ENCODE results near the gene ZDHHC3.
"Not testable (repeated sequence)": the region's sequence is repeated elsewhere in the genome, so short reads cannot be mapped to it uniquely, and the experiment has no call there.

Gene ZDHHC3

GRCh38 chr3:44987332-44987731 lies 11.4 kb upstream of the ZDHHC3 start:
- no peak overlapping the region for H3K4me3 ChIP-seq (ENCODE audit: low read depth in 1 of 2, low read length in 2 of 2)
- no peak overlapping the region for H3K9ac ChIP-seq (ENCODE audit: low read depth in 1 of 2, low read length in 2 of 2)
- H3K4me1 ChIP-seq (ENCODE audit: control insufficient read depth in 1 of 2, insufficient read depth in 2 of 2, low read length in 2 of 2), result peaks cover 0 to 6% of the 10 kb centered on the region in 2 donors
- H3K36me3 ChIP-seq (ENCODE audit: control insufficient read depth in 1 of 2, insufficient read depth in 2 of 2, low read length in 2 of 2), result peaks cover 8 to 11% of the 10 kb centered on the region in 2 donors
- no peak overlapping the region for H3K27ac ChIP-seq (ENCODE audit: low read depth, low read length)
- H3K27me3 ChIP-seq (ENCODE audit: control insufficient read depth in 1 of 2, insufficient read depth in 2 of 2, low read length in 2 of 2), result no peaks in the 10 kb centered on the region
- H3K9me3 ChIP-seq (ENCODE audit: control insufficient read depth in 1 of 2, low read length in 2 of 2), result no peaks in the 10 kb centered on the region

GRCh38 chr3:44986330-44986729 lies 10.4 kb upstream of the ZDHHC3 start:
- H3K27ac ChIP-seq (ENCODE audit: low read depth, low read length); H3K36me3 ChIP-seq (ENCODE audit: control insufficient read depth in 1 of 2, insufficient read depth in 2 of 2, low read length in 2 of 2); H3K9me3 ChIP-seq (ENCODE audit: control insufficient read depth in 1 of 2, low read length in 2 of 2); H3K4me3 ChIP-seq (ENCODE audit: low read depth in 1 of 2, low read length in 2 of 2); H3K27me3 ChIP-seq (ENCODE audit: control insufficient read depth in 1 of 2, insufficient read depth in 2 of 2, low read length in 2 of 2); H3K9ac ChIP-seq (ENCODE audit: low read depth in 1 of 2, low read length in 2 of 2): not testable (repeated sequence)
- H3K4me1 ChIP-seq (ENCODE audit: control insufficient read depth in 1 of 2, insufficient read depth in 2 of 2, low read length in 2 of 2), result peaks cover 0 to 16% of the 10 kb centered on the region in 2 donors

- Histone ChIP-seq H3K36me3 (ENCODE audit: control insufficient read depth in 1 of 2, insufficient read depth in 2 of 2, low read length in 2 of 2) (no peaks in the 10 kb centered on the region), H3K27ac (ENCODE audit: low read depth, low read length) (no peak overlapping the region), H3K9ac (ENCODE audit: low read depth in 1 of 2, low read length in 2 of 2) (no peak overlapping the region), H3K4me1 (ENCODE audit: control insufficient read depth in 1 of 2, insufficient read depth in 2 of 2, low read length in 2 of 2) (peaks cover 0 to 19% of the 10 kb centered on the region in 2 donors), H3K4me3 (ENCODE audit: low read depth in 1 of 2, low read length in 2 of 2) (no peak overlapping the region), H3K27me3 (ENCODE audit: control insufficient read depth in 1 of 2, insufficient read depth in 2 of 2, low read length in 2 of 2) (no peaks in the 10 kb centered on the region), H3K9me3 (ENCODE audit: control insufficient read depth in 1 of 2, low read length in 2 of 2) (no peaks in the 10 kb centered on the region)
Measured at GRCh38 chr3:44984335-44984734, 8.4 kb upstream of the ZDHHC3 start.

- Histone ChIP-seq H3K27ac (ENCODE audit: low read depth, low read length) (no peak overlapping the region), H3K27me3 (ENCODE audit: control insufficient read depth in 1 of 2, insufficient read depth in 2 of 2, low read length in 2 of 2) (no peaks in the 10 kb centered on the region), H3K4me3 (ENCODE audit: low read depth in 1 of 2, low read length in 2 of 2) (no peak overlapping the region), H3K9ac (ENCODE audit: low read depth in 1 of 2, low read length in 2 of 2) (no peak overlapping the region), H3K4me1 (ENCODE audit: control insufficient read depth in 1 of 2, insufficient read depth in 2 of 2, low read length in 2 of 2) (peaks cover 0 to 19% of the 10 kb centered on the region in 2 donors), H3K9me3 (ENCODE audit: control insufficient read depth in 1 of 2, low read length in 2 of 2) (no peaks in the 10 kb centered on the region), H3K36me3 (ENCODE audit: control insufficient read depth in 1 of 2, insufficient read depth in 2 of 2, low read length in 2 of 2) (no peaks in the 10 kb centered on the region)
Measured at GRCh38 chr3:44983484-44983941, 7.5 kb upstream of the ZDHHC3 start.

GRCh38 chr3:44982817-44983216 lies 6.8 kb upstream of the ZDHHC3 start:
- Histone ChIP-seq H3K27ac (ENCODE audit: low read depth, low read length) (no peak overlapping the region), H3K27me3 (ENCODE audit: control insufficient read depth in 1 of 2, insufficient read depth in 2 of 2, low read length in 2 of 2) (no peaks in the 10 kb centered on the region), H3K9me3 (ENCODE audit: control insufficient read depth in 1 of 2, low read length in 2 of 2) (no peaks in the 10 kb centered on the region), H3K4me1 (ENCODE audit: control insufficient read depth in 1 of 2, insufficient read depth in 2 of 2, low read length in 2 of 2) (peaks cover 0 to 19% of the 10 kb centered on the region in 2 donors), H3K9ac (ENCODE audit: low read depth in 1 of 2, low read length in 2 of 2) (no peak overlapping the region), H3K4me3 (ENCODE audit: low read depth in 1 of 2, low read length in 2 of 2) (no peak overlapping the region), H3K36me3 (ENCODE audit: control insufficient read depth in 1 of 2, insufficient read depth in 2 of 2, low read length in 2 of 2) (no peaks in the 10 kb centered on the region)

- no peak overlapping the region for H3K9ac ChIP-seq (ENCODE audit: low read depth in 1 of 2, low read length in 2 of 2)
- peaks cover 8 to 28% of the 10 kb centered on the region in 2 donors for H3K4me1 ChIP-seq (ENCODE audit: control insufficient read depth in 1 of 2, insufficient read depth in 2 of 2, low read length in 2 of 2)
- H3K27ac ChIP-seq (ENCODE audit: low read depth, low read length), result no peak overlapping the region
- no peaks in the 10 kb centered on the region for H3K27me3 ChIP-seq (ENCODE audit: control insufficient read depth in 1 of 2, insufficient read depth in 2 of 2, low read length in 2 of 2)
- no peaks in the 10 kb centered on the region for H3K36me3 ChIP-seq (ENCODE audit: control insufficient read depth in 1 of 2, insufficient read depth in 2 of 2, low read length in 2 of 2)
- H3K9me3 ChIP-seq (ENCODE audit: control insufficient read depth in 1 of 2, low read length in 2 of 2), result no peaks in the 10 kb centered on the region
- no peak overlapping the region for H3K4me3 ChIP-seq (ENCODE audit: low read depth in 1 of 2, low read length in 2 of 2)
Measured at GRCh38 chr3:44981751-44982150, 5.8 kb upstream of the ZDHHC3 start.

- H3K36me3 ChIP-seq (ENCODE audit: control insufficient read depth in 1 of 2, insufficient read depth in 2 of 2, low read length in 2 of 2), result no peaks in the 10 kb centered on the region
- no peak overlapping the region for H3K27ac ChIP-seq (ENCODE audit: low read depth, low read length)
- no peaks in the 10 kb centered on the region for H3K9me3 ChIP-seq (ENCODE audit: control insufficient read depth in 1 of 2, low read length in 2 of 2)
- H3K4me3 ChIP-seq (ENCODE audit: low read depth in 1 of 2, low read length in 2 of 2), result no peak overlapping the region
- no peak overlapping the region for H3K9ac ChIP-seq (ENCODE audit: low read depth in 1 of 2, low read length in 2 of 2)
- H3K27me3 ChIP-seq (ENCODE audit: control insufficient read depth in 1 of 2, insufficient read depth in 2 of 2, low read length in 2 of 2), result no peaks in the 10 kb centered on the region
- peaks cover 9 to 28% of the 10 kb centered on the region in 2 donors for H3K4me1 ChIP-seq (ENCODE audit: control insufficient read depth in 1 of 2, insufficient read depth in 2 of 2, low read length in 2 of 2)
Measured at GRCh38 chr3:44981220-44981619, 5.2 kb upstream of the ZDHHC3 start.

GRCh38 chr3:44974416-44974815 lies 1.6 kb downstream of the ZDHHC3 start:
- Histone ChIP-seq H3K27me3 (ENCODE audit: control insufficient read depth in 1 of 2, insufficient read depth in 2 of 2, low read length in 2 of 2) (no peaks in the 10 kb centered on the region), H3K36me3 (ENCODE audit: control insufficient read depth in 1 of 2, insufficient read depth in 2 of 2, low read length in 2 of 2) (peaks cover 0 to 3% of the 10 kb centered on the region in 2 donors), H3K4me1 (ENCODE audit: control insufficient read depth in 1 of 2, insufficient read depth in 2 of 2, low read length in 2 of 2) (peaks cover 28 to 40% of the 10 kb centered on the region in 2 donors), H3K4me3 (ENCODE audit: low read depth in 1 of 2, low read length in 2 of 2) (peak overlapping the region; percentile 95 to 100), H3K27ac (ENCODE audit: low read depth, low read length) (no peak overlapping the region), H3K9ac (ENCODE audit: low read depth in 1 of 2, low read length in 2 of 2) (peak overlapping the region; percentile 80 to 97), H3K9me3 (ENCODE audit: control insufficient read depth in 1 of 2, low read length in 2 of 2) (no peaks in the 10 kb centered on the region)

GRCh38 chr3:44970926-44971490 lies 5.0 kb downstream of the ZDHHC3 start:
- Histone ChIP-seq H3K27me3 (ENCODE audit: control insufficient read depth in 1 of 2, insufficient read depth in 2 of 2, low read length in 2 of 2) (no peaks in the 10 kb centered on the region), H3K36me3 (ENCODE audit: control insufficient read depth in 1 of 2, insufficient read depth in 2 of 2, low read length in 2 of 2) (peaks cover 0 to 6% of the 10 kb centered on the region in 2 donors), H3K9me3 (ENCODE audit: control insufficient read depth in 1 of 2, low read length in 2 of 2) (no peaks in the 10 kb centered on the region), H3K4me3 (ENCODE audit: low read depth in 1 of 2, low read length in 2 of 2) (peak overlapping the region in 1 of 2 donors; percentile 8), H3K9ac (ENCODE audit: low read depth in 1 of 2, low read length in 2 of 2) (no peak overlapping the region), H3K4me1 (ENCODE audit: control insufficient read depth in 1 of 2, insufficient read depth in 2 of 2, low read length in 2 of 2) (peaks cover 31 to 51% of the 10 kb centered on the region in 2 donors), H3K27ac (ENCODE audit: low read depth, low read length) (no peak overlapping the region)

- peaks cover 27 to 53% of the 10 kb centered on the region in 2 donors for H3K4me1 ChIP-seq (ENCODE audit: control insufficient read depth in 1 of 2, insufficient read depth in 2 of 2, low read length in 2 of 2)
- H3K27me3 ChIP-seq (ENCODE audit: control insufficient read depth in 1 of 2, insufficient read depth in 2 of 2, low read length in 2 of 2), result no peaks in the 10 kb centered on the region
- peaks cover 0 to 6% of the 10 kb centered on the region in 2 donors for H3K36me3 ChIP-seq (ENCODE audit: control insufficient read depth in 1 of 2, insufficient read depth in 2 of 2, low read length in 2 of 2)
- no peak overlapping the region for H3K27ac ChIP-seq (ENCODE audit: low read depth, low read length)
- no peaks in the 10 kb centered on the region for H3K9me3 ChIP-seq (ENCODE audit: control insufficient read depth in 1 of 2, low read length in 2 of 2)
- no peak overlapping the region for H3K9ac ChIP-seq (ENCODE audit: low read depth in 1 of 2, low read length in 2 of 2)
- H3K4me3 ChIP-seq (ENCODE audit: low read depth in 1 of 2, low read length in 2 of 2), result no peak overlapping the region
Measured at GRCh38 chr3:44969828-44970179, 6.2 kb downstream of the ZDHHC3 start.

All from duodenal mucosa (tissue), 2 donors.